HepG2 (cell line): ENCODE measurements around the gene HELZ. TPM values are rescaled to one million over a fixed set of nuclear protein-coding genes. Genes with fewer than 3 reads are reported as not detected.
A peak's percentile ranks its signal among the peaks of the same experiment; 100 is the strongest.

Experiments
- CHD2 ChIP-seq: IDR thresholded peaks from 2 replicates; pipeline ENCODE4 v1.6.1; 2011; ENCODE audit warnings: low read depth, low read length, improper control_type of control experiment
- ERF ChIP-seq: IDR thresholded peaks from 2 replicates; pipeline ENCODE4 v1.6.1; 2018; ENCODE audit warnings: missing biosample characterization, missing genetic modification reagents
- FLYWCH1 ChIP-seq: sonication (generic); formaldehyde crosslinking; IDR thresholded peaks from 2 replicates; pipeline ENCODE4 v1.8.1; 2023; ENCODE audit warnings: mild to moderate bottlenecking, missing genetic modification reagents
- GABPA ChIP-seq, 2 experiments: IDR thresholded peaks; 2 replicates each; pipeline ENCODE4 v1.6.1; 2011 to 2016; ENCODE audit warnings: low read depth in 2 of 2, low read length in 1 of 2, missing biosample characterization in 1 of 2, missing genetic modification characterization in 1 of 2
- KLF12 ChIP-seq: sonication (generic); formaldehyde crosslinking; IDR thresholded peaks from 2 replicates; pipeline ENCODE4 v1.4.0; 2020; ENCODE audit warnings: missing genetic modification reagents, borderline replicate concordance
- NFATC3 ChIP-seq: sonication (generic); formaldehyde crosslinking; IDR thresholded peaks from 2 replicates; pipeline ENCODE4 v1.5.1; 2020; ENCODE audit warnings: mild to moderate bottlenecking, missing genetic modification reagents
- RAD51 ChIP-seq: fragments of 450-650 bp; IDR thresholded peaks from 2 replicates; pipeline ENCODE4 v1.6.1; 2016; ENCODE audit warnings: borderline replicate concordance
- SIN3A ChIP-seq: IDR thresholded peaks from 2 replicates; pipeline ENCODE4 v1.6.1; 2011; ENCODE audit warnings: low read depth, mild to moderate bottlenecking, control low read depth, low read length, borderline replicate concordance
- SP4 ChIP-seq: sonication (generic); formaldehyde crosslinking; IDR thresholded peaks from 2 replicates; pipeline ENCODE4 v1.8.1; 2023; ENCODE audit warnings: mild to moderate bottlenecking, missing genetic modification reagents
- ZBED4 ChIP-seq: sonication (generic); formaldehyde crosslinking; IDR thresholded peaks from 2 replicates; pipeline ENCODE4 v1.4.0; 2020; ENCODE audit warnings: missing genetic modification reagents, borderline replicate concordance
- ZNF225 ChIP-seq: sonication (generic); formaldehyde crosslinking; IDR thresholded peaks from 2 replicates; pipeline ENCODE4 v1.4.0; 2020; ENCODE audit warnings: mild to moderate bottlenecking, missing genetic modification reagents
- ZNF282 ChIP-seq: fragments of 450-650 bp; IDR thresholded peaks from 2 replicates; pipeline ENCODE4 v1.6.1; 2018; ENCODE audit not compliant: partially characterized antibody
- ZNF337 ChIP-seq: sonication (generic); formaldehyde crosslinking; IDR thresholded peaks from 2 replicates; pipeline ENCODE4 v1.5.1; 2020; ENCODE audit warnings: missing genetic modification reagents, low read depth, mild to moderate bottlenecking, borderline replicate concordance
- ZNF766 ChIP-seq: sonication (generic); formaldehyde crosslinking; IDR thresholded peaks from 2 replicates; pipeline ENCODE4 v1.5.0; 2020; ENCODE audit warnings: missing genetic modification reagents, borderline replicate concordance
- ZSCAN25 ChIP-seq: sonication (generic); formaldehyde crosslinking; IDR thresholded peaks from 2 replicates; pipeline ENCODE4 v1.8.0; 2022; ENCODE audit warnings: mild to moderate bottlenecking, missing genetic modification reagents
- polyA plus RNA-seq, 8 experiments: library from polyadenylated mRNA; depleted of rRNA in 3 of 8; stranded (reverse) in 7 of 8; unstranded in 1 of 8; fragments of >200 nt; fragmentation: Illumina TruSeq in 4 of 8; extraction: Trizol in 4 of 8; gene quantifications; 2 replicates each; pipeline versions ENCODE4 v1.2.1 to v1.2.3, GENCODE V29; 2011 to 2016; ENCODE audit warnings: low read depth in 4 of 8, missing spikeins in 1 of 8, mixed read lengths in 1 of 8; ENCODE audit not compliant: insufficient read depth in 1 of 8
- total RNA-seq, 5 experiments: library from RNA; depleted of rRNA; stranded (reverse); fragments of >200 nt; fragmentation: Illumina TruSeq; extraction: Trizol; gene quantifications; 2 replicates each; pipeline ENCODE4 v1.2.3, GENCODE V29; 2016; ENCODE audit warnings: low read depth in 1 of 5
- TF ChIP-seq, protein P1 (sequence below): fragments of 450-650 bp; IDR thresholded peaks from 2 replicates; pipeline ENCODE4 v1.6.1; 2016
- TF ChIP-seq, protein P2 (sequence below): sonication (generic); formaldehyde crosslinking; IDR thresholded peaks from 2 replicates; pipeline ENCODE4 v1.4.0; 2020; ENCODE audit warnings: missing genetic modification reagents
- TF ChIP-seq, protein P3 (sequence below): sonication (generic); formaldehyde crosslinking; IDR thresholded peaks from 2 replicates; pipeline ENCODE4 v1.4.0; 2020; ENCODE audit warnings: mild to moderate bottlenecking, missing genetic modification reagents
- TF ChIP-seq, protein P4 (sequence below): sonication (generic); formaldehyde crosslinking; conservative IDR thresholded peaks from 2 replicates; pipeline ENCODE4 v1.5.0; 2020; ENCODE audit warnings: missing genetic modification reagents

Gene HELZ
- total and polyA plus RNA-seq, 2 of the 13 experiments (the other 11 are each of a cell fraction or from before 2014, with no cell fraction given): 35.3 to 52.4 TPM

GRCh38 chr17:67247416-67247900 lies 2.5 kb upstream of the HELZ start (continued):
- TF ChIP-seq, protein P1, sequence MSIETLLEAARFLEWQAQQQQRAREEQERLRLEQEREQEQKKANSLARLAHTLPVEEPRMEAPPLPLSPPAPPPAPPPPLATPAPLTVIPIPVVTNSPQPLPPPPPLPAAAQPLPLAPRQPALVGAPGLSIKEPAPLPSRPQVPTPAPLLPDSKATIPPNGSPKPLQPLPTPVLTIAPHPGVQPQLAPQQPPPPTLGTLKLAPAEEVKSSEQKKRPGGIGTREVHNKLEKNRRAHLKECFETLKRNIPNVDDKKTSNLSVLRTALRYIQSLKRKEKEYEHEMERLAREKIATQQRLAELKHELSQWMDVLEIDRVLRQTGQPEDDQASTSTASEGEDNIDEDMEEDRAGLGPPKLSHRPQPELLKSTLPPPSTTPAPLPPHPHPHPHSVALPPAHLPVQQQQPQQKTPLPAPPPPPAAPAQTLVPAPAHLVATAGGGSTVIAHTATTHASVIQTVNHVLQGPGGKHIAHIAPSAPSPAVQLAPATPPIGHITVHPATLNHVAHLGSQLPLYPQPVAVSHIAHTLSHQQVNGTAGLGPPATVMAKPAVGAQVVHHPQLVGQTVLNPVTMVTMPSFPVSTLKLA: no peak; the same call in 1 of the 2 replicates
- TF ChIP-seq CHD2 (no peak), KLF12 (CRISPR knock-in tag) (no peak), SP4 (CRISPR knock-in tag) (no peak), RAD51 (no peak), ZBED4 (CRISPR knock-in tag) (no peak), ZSCAN25 (CRISPR knock-in tag) (no peak), ZNF282 (no peak), ZNF337 (CRISPR knock-in tag) (no peak), FLYWCH1 (no peak), SIN3A (no peak), ZNF225 (CRISPR knock-in tag) (0 out of 2 replicates have a peak, but pooled peaks have one; percentile 64), NFATC3 (CRISPR knock-in tag) (no peak), ERF (peak; percentile 10; the same call in 1 of the 2 replicates), GABPA (IDR thresholded peaks at IDR 0.05; ENCODE audit: low read depth, low read length) (no peak), GABPA (CRISPR knock-in tag; IDR thresholded peaks at IDR 0.05; ENCODE audit: low read depth) (no peak), ZNF766 (0 out of 2 replicates have a peak, but pooled peaks have one; percentile 9)
- TF ChIP-seq, protein P2, sequence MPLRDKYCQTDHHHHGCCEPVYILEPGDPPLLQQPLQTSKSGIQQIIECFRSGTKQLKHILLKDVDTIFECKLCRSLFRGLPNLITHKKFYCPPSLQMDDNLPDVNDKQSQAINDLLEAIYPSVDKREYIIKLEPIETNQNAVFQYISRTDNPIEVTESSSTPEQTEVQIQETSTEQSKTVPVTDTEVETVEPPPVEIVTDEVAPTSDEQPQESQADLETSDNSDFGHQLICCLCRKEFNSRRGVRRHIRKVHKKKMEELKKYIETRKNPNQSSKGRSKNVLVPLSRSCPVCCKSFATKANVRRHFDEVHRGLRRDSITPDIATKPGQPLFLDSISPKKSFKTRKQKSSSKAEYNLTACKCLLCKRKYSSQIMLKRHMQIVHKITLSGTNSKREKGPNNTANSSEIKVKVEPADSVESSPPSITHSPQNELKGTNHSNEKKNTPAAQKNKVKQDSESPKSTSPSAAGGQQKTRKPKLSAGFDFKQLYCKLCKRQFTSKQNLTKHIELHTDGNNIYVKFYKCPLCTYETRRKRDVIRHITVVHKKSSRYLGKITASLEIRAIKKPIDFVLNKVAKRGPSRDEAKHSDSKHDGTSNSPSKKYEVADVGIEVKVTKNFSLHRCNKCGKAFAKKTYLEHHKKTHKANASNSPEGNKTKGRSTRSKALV (CRISPR knock-in tag): no peak
- TF ChIP-seq, protein P3, sequence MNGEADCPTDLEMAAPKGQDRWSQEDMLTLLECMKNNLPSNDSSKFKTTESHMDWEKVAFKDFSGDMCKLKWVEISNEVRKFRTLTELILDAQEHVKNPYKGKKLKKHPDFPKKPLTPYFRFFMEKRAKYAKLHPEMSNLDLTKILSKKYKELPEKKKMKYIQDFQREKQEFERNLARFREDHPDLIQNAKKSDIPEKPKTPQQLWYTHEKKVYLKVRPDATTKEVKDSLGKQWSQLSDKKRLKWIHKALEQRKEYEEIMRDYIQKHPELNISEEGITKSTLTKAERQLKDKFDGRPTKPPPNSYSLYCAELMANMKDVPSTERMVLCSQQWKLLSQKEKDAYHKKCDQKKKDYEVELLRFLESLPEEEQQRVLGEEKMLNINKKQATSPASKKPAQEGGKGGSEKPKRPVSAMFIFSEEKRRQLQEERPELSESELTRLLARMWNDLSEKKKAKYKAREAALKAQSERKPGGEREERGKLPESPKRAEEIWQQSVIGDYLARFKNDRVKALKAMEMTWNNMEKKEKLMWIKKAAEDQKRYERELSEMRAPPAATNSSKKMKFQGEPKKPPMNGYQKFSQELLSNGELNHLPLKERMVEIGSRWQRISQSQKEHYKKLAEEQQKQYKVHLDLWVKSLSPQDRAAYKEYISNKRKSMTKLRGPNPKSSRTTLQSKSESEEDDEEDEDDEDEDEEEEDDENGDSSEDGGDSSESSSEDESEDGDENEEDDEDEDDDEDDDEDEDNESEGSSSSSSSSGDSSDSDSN (CRISPR knock-in tag): no peak
- TF ChIP-seq, protein P4, sequence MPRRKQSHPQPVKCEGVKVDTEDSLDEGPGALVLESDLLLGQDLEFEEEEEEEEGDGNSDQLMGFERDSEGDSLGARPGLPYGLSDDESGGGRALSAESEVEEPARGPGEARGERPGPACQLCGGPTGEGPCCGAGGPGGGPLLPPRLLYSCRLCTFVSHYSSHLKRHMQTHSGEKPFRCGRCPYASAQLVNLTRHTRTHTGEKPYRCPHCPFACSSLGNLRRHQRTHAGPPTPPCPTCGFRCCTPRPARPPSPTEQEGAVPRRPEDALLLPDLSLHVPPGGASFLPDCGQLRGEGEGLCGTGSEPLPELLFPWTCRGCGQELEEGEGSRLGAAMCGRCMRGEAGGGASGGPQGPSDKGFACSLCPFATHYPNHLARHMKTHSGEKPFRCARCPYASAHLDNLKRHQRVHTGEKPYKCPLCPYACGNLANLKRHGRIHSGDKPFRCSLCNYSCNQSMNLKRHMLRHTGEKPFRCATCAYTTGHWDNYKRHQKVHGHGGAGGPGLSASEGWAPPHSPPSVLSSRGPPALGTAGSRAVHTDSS (CRISPR knock-in tag): no peak
